Right cardiac atrium (tissue), 5 donors: ENCODE measurements around the gene FHAD1. TPM values are rescaled to one million over a fixed set of nuclear protein-coding genes. Genes with fewer than 3 reads are reported as not detected.

Experiments used
- ATAC-seq, 2 donors: fragments of 200-7000 bp; cut with Tn5 transposase; one replicate each; pipeline versions ENCODE4 v1.8.0 to v1.9.1; 2020; ENCODE audit warnings: moderate library complexity in 2 of 2, mild to moderate bottlenecking in 1 of 2
- DNase-seq, 3 donors: peaks; one replicate each; pipeline ENCODE4 v3.0.0-alpha.2; 2020
- H3K27ac ChIP-seq: one replicate; pipeline ENCODE4 v1.5.1; 2013; ENCODE audit warnings: mild to moderate bottlenecking, low read length, control low read depth, moderate library complexity
- H3K27me3 ChIP-seq: one replicate; pipeline ENCODE4 v1.6.1; 2013; ENCODE audit not compliant: control insufficient read depth, insufficient read depth
- H3K4me1 ChIP-seq: one replicate; pipeline ENCODE4 v1.6.1; 2013; ENCODE audit warnings: low read length; ENCODE audit not compliant: control insufficient read depth, insufficient read depth
- H3K4me3 ChIP-seq: one replicate; pipeline ENCODE4 v1.5.1; 2013; ENCODE audit warnings: low read length, control low read depth
- H3K9me3 ChIP-seq: one replicate; pipeline ENCODE4 v1.6.1; 2013; ENCODE audit warnings: low read length; ENCODE audit not compliant: control insufficient read depth
- WGBS: extraction: QIAGEN DNeasy Blood & Tissue Kit; methylation state at CpG from one replicate; pipeline ENCODE4 v1.1.7; 2013; 5-methylcytosine and 5-hydroxymethylcytosine counted together
- intact Hi-C, 4 donors: fragments of 100-400 bp; cut with DNase I; formaldehyde crosslinking; loops; one replicate each; pipeline versions ENCODE4 v1.11.0 to v1.14.0; 2022 to 2023
- polyA plus RNA-seq: library from polyadenylated mRNA; stranded (reverse); fragments of 200-250 nt; gene quantifications from one replicate; pipeline ENCODE4 v1.2.3, GENCODE V29; 2013
- total RNA-seq, 4 donors: library from RNA; stranded (reverse); fragmentation: NEBNext Ultra II Directional; extraction: Animal tissue kit (Norgen Biotek cat#: 25700); gene quantifications; one replicate each; pipeline ENCODE4 v1.2.1, GENCODE V29; 2021
- donor health status: healthy with polysubstance abuse.
- donor health status: DM: no; HTN: yes; CAD: no.
- donor health status: DM: no; HTN: no; CAD: no.
- donor health status: DM: no; HTN: yes; CAD: no; lungs with severe emphysema.
- donor health status: DM: yes; HTN: yes; CAD: no.

The FHAD1 gene
- total and polyA plus RNA-seq, 5 donors: 0.06 to 1.0 (median 0.17) TPM; not detected in 1

DNA sequence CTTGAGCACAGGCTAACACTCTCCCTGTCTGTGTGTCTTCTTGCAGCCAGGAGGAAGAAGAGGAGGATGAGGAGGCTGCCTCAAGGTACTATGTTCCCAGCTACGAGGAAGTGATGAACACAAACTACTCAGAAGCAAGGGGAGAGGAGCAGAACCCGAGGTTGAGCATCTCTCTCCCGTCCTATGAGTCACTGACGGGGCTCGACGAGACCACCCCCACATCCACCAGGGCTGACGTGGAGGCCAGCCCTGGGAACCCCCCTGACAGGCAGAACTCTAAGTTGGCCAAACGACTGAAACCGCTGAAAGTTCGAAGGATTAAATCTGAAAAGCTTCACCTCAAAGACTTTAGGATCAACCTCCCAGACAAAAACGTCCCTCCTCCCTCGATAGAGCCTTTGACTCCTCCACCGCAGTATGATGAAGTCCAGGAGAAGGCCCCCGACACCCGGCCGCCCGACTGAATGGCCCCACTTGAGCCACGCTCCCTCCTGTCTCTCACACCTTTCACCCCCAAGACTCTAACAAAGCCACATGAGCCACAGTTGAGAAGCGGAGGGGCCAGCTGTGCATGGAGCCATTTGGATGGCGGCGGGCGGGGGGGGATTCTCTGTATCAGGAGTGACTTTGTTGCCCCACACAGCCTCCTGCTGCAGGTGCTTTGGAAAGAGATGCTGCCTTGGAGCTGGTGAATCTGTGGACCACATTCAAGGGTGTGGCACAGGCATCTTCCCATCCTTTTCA, 27.6 kb upstream of the FHAD1 start:
- no peaks in the 10 kb centered on the region for H3K27me3 ChIP-seq
- no peak overlapping the region for H3K27ac ChIP-seq
- DNase-seq (no peak), ATAC-seq (no peak)
- H3K9me3 ChIP-seq: no peaks in the 10 kb centered on the region
- intact Hi-C loops: no loop called here
- H3K4me3 ChIP-seq: no peak overlapping the region
- H3K4me1 ChIP-seq: no peaks in the 10 kb centered on the region
- 93% methylated on average over 22 of the region's 22 CpGs for WGBS

GRCh38 chr1:15220024-15220392, 27.0 kb upstream of the FHAD1 start:
- no peaks in the 10 kb centered on the region for H3K9me3 ChIP-seq
- 90% methylated on average over 12 of the region's 12 CpGs for WGBS
- DNase-seq (no peak), ATAC-seq (no peak)
- no peak overlapping the region for H3K27ac ChIP-seq
- no peaks in the 10 kb centered on the region for H3K27me3 ChIP-seq
- no peak overlapping the region for H3K4me3 ChIP-seq
- intact Hi-C loops: no loop called here
- no peaks in the 10 kb centered on the region for H3K4me1 ChIP-seq

DNA sequence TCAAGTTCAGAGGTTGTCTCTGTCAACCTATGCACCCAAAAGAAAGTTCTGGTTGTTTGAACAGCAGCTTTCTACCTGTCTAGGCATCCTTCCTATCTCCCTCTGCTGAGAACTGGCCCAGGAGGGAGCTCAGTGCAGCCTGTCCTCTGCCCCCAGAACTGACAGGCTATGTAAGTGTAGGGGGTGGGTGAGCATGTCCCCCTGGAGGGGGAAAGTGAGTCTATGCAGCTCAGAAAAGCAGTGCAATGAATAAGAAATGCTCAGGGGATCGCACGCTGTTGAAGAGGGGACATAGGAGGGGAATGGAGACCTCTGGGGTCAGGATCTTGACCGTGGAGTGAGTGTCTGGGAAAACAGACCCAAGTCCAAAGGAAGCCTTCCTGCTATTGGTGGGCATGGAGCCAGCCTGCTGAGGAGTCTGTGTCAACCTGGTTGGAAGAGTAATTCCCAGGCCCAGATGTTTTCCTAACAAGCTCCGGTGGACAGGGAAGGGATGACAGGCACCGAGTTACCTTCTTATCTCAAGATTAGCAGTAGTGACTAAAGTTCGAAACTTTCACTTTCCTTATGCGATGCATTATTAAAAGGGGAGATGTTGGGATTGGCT, 26.1 kb upstream of the FHAD1 start:
- ATAC-seq (no peak), DNase-seq (no peak)
- no peaks in the 10 kb centered on the region for H3K9me3 ChIP-seq
- no peaks in the 10 kb centered on the region for H3K27me3 ChIP-seq
- 66% methylated on average over 7 of the region's 7 CpGs for WGBS
- intact Hi-C loops: no loop called here
- no peaks in the 10 kb centered on the region for H3K4me1 ChIP-seq
- no peak overlapping the region for H3K4me3 ChIP-seq
- no peak overlapping the region for H3K27ac ChIP-seq

DNA sequence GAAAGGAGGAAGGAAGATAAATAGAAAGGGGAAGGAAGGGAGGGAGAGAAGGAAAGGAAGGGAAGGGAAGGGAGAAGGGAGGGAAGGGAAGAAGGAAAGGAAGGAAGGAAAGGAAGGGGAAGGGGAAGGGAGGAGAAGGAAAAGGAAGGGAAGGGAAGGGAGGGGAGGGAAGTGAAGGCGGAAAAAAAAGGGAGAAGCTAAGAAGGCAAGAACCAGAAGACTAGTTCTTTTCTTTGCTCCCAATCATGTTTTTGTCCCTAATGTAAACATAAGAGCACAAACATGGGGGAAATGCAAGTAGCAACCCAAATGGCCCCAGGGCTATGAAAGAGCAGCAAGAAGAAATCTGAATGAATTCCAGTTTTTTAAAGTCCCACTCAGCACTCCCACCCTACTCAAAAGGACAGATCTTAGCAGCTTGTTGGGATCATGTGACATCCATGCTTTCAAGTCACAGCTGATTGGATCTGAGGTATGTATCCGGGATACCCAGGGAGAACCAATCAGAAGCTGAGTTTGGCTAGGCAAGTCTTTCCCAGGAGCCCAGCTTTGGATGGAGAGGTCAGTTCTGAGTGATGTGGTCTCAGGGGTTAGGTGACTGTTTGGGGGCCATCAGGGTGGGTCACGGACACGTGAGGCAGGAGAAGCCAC, 24.2 kb upstream of the FHAD1 start:
- intact Hi-C loops: no loop called here
- no peak for DNase-seq
- ATAC-seq: no peak
- H3K27ac ChIP-seq: no peak overlapping the region
- no peaks in the 10 kb centered on the region for H3K9me3 ChIP-seq
- WGBS: 92% methylated on average over 4 of the region's 4 CpGs
- H3K27me3 ChIP-seq: no peaks in the 10 kb centered on the region
- H3K4me1 ChIP-seq: no peaks in the 10 kb centered on the region
- H3K4me3 ChIP-seq: no peak overlapping the region

DNA sequence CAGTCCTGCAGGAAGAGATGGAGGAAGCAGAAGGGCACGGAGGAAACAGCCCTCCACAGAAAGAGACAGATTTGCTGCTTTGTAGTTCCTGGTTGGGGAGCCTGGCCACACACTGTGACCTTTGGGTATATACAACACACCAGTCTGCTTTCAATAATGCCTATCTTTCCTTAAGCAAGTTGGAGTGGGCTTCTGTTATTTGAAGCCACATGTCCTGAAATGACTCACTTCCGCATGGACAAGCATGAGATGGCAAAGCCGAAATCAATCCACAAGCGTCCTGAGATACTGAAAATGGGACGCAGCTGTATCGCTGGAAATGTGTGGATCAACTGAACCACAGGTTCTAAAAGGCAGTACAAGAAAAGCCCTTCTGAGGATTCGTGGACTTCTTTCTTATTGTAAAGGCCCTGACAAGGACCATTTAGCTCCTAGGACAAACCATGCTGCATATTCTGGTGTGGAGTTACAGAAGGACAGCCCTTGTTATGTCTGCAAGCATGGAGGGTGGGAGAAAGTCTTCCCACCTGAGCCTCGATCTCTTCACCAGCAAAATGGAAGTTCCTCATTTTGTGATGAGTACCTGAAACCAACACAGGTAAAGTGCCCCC, 22.7 kb upstream of the FHAD1 start:
- ATAC-seq: no peak
- Histone ChIP-seq H3K4me1 (no peaks in the 10 kb centered on the region), H3K27ac (no peak overlapping the region), H3K4me3 (no peak overlapping the region), H3K9me3 (no peaks in the 10 kb centered on the region), H3K27me3 (no peaks in the 10 kb centered on the region)
- intact Hi-C loops: no loop called here
- WGBS: 85% methylated on average over 8 of the region's 8 CpGs
- no peak for DNase-seq

- Histone ChIP-seq H3K27me3 (no peaks in the 10 kb centered on the region), H3K4me3 (no peak overlapping the region), H3K27ac (no peak overlapping the region), H3K4me1 (no peaks in the 10 kb centered on the region), H3K9me3 (no peaks in the 10 kb centered on the region)
- intact Hi-C loops: no loop called here
- DNase-seq (no peak), ATAC-seq (no peak)
- WGBS: 76% methylated on average over 4 of the region's 4 CpGs
Measured at GRCh38 chr1:15224974-15225373, 22.0 kb upstream of the FHAD1 start.

DNA sequence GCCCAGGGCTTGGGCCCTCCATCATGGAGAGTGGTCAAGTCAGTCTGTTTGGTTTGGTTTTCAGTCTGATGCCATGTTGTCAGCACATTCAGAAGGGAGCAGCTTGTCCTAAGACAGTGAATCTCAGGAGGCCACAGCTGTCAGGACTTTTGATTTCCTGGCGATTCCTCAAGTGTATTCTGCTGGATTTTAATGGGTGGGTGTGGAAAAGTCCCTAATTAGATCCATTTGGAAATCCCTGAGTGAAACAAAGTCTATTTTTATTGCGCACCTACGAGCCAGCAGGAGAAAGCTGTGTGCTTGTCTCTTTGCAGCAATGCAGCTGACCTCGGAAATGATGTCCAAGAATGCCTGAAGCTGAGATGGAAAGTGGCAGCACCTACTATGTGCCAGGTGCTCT, 21.6 kb upstream of the FHAD1 start:
- Histone ChIP-seq H3K4me1 (no peaks in the 10 kb centered on the region), H3K9me3 (no peaks in the 10 kb centered on the region), H3K27ac (no peak overlapping the region), H3K27me3 (no peaks in the 10 kb centered on the region), H3K4me3 (no peak overlapping the region)
- intact Hi-C loops: no loop called here
- ATAC-seq: no peak
- WGBS: 55% methylated on average over 4 of the region's 4 CpGs
- DNase-seq: no peak

- whole genome bisulfite sequencing: 50% methylated on average over 17 of the region's 17 CpGs
Measured at GRCh38 chr1:15226388-15227255, 20.4 kb upstream of the FHAD1 start.

GRCh38 chr1:15229707-15230131, 17.3 kb upstream of the FHAD1 start:
- no peak overlapping the region for H3K4me3 ChIP-seq
- no peak overlapping the region for H3K27ac ChIP-seq
- H3K9me3 ChIP-seq: no peaks in the 10 kb centered on the region
- H3K27me3 ChIP-seq: no peaks in the 10 kb centered on the region
- ATAC-seq: no peak
- no peaks in the 10 kb centered on the region for H3K4me1 ChIP-seq
- DNase-seq: no peak
- intact Hi-C loops: no loop called here
- WGBS: 75% methylated on average over 4 of the region's 4 CpGs

More at GRCh38 chr1:15226388-15227255, 20.4 kb upstream of the FHAD1 start:
- intact Hi-C loops: no loop called here
- H3K27me3 ChIP-seq: no peaks in the 10 kb centered on the region
- H3K9me3 ChIP-seq: no peaks in the 10 kb centered on the region
- no peaks in the 10 kb centered on the region for H3K4me1 ChIP-seq
- no peak for DNase-seq
- no peak overlapping the region for H3K4me3 ChIP-seq
- no peak for ATAC-seq
- no peak overlapping the region for H3K27ac ChIP-seq

- Histone ChIP-seq H3K9me3 (no peaks in the 10 kb centered on the region), H3K4me3 (no peak overlapping the region), H3K27me3 (no peaks in the 10 kb centered on the region), H3K27ac (no peak overlapping the region), H3K4me1 (no peaks in the 10 kb centered on the region)
- intact Hi-C loops: no loop called here
- no peak for ATAC-seq
- DNase-seq: no peak
- WGBS: 86% methylated on average over 5 of the region's 5 CpGs
Measured at GRCh38 chr1:15231714-15232201, 15.3 kb upstream of the FHAD1 start.
